Measurements from ENCODE around the gene DYNC1H1. TPM values are rescaled to one million over a fixed set of nuclear protein-coding genes. Genes with fewer than 3 reads are reported as not detected.

The DYNC1H1 gene
- total and polyA plus RNA-seq, 3 donors from 2014 or later: 313 to 691 (median 538) TPM

DNA sequence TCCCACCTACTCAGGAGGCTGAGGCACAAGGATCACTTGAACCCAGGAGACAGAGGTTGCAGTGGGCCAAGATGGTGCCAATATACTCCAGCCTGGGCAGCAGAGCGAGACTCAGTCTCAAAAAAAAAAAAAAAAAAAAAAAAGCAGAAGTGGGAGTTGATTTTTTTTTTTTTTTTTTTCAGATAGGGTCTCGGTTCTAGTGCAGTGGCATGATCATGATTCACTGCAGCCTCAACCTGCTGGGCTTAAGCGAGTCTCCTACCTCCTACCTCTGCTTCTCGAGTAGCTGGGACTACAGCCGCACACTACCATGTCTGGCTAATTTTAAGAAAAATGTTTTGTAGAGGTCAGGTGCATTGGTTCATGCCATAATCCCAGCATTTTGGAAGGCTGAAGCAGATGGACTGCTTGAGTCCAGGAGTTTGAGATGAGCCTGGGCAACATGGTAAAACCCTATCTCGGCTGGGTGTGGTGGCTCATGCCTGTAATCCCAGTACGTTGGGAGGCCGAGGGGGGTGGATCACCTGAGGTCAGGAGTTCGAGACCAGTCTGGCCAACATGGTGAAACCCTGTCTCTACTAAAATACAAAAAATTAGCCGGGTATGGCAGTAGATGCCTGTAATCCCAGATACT lies 138.8 kb downstream of the DYNC1H1 start:
- Histone ChIP-seq H3K27me3 (no peaks in the 10 kb centered on the region), H3K4me1 (no peaks in the 10 kb centered on the region), H3K4me3 (no peak overlapping the region), H3K9me3 (no peaks in the 10 kb centered on the region), H3K27ac (no peak overlapping the region), H3K36me3 (ENCODE audit: low read depth, missing control alignments) (no peaks in the 10 kb centered on the region)
- no peak for TF ChIP-seq POLR2A (IDR thresholded peaks at IDR 0.05)
- 88 to 93% methylated on average over 10 of the region's 10 CpGs for WGBS, 2 donors
- intact Hi-C loops (cut with DNase I; ENCODE audit: low total_unique reads): no loop called here
- DNase-seq: no peak

DNA sequence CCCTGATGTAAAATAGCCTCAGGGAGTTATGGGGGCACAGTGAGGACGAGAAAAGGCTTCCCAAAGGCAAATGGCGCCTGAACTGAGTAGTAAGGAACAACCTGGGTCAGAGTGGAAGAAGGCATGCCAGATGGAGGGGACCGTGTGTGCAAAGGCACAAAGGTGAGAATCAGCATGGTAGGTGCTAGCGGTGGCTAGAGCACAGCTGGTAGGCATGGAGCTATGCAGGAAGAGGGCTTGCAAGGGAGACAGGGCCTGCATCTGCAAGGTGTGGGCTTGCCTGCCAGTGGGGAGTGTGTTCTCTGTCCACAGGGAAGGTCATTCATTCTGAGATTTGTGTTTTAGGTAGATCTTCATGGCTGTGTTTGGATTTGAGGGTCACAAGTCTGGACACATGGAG lies 141.0 kb downstream of the DYNC1H1 start:
- intact Hi-C loops (cut with DNase I; ENCODE audit: low total_unique reads): no loop called here

More for the DNA sequence above, 141.0 kb downstream of the DYNC1H1 start:
- DNase-seq: no peak
- H3K4me1 ChIP-seq: no peaks in the 10 kb centered on the region
- H3K36me3 ChIP-seq (ENCODE audit: low read depth, missing control alignments): no peaks in the 10 kb centered on the region
- no peak overlapping the region for H3K27ac ChIP-seq
- 85 to 87% methylated on average over 4 of the region's 4 CpGs for WGBS, 2 donors
- no peak for TF ChIP-seq POLR2A (IDR thresholded peaks at IDR 0.05)
- TF ChIP-seq, protein P1, sequence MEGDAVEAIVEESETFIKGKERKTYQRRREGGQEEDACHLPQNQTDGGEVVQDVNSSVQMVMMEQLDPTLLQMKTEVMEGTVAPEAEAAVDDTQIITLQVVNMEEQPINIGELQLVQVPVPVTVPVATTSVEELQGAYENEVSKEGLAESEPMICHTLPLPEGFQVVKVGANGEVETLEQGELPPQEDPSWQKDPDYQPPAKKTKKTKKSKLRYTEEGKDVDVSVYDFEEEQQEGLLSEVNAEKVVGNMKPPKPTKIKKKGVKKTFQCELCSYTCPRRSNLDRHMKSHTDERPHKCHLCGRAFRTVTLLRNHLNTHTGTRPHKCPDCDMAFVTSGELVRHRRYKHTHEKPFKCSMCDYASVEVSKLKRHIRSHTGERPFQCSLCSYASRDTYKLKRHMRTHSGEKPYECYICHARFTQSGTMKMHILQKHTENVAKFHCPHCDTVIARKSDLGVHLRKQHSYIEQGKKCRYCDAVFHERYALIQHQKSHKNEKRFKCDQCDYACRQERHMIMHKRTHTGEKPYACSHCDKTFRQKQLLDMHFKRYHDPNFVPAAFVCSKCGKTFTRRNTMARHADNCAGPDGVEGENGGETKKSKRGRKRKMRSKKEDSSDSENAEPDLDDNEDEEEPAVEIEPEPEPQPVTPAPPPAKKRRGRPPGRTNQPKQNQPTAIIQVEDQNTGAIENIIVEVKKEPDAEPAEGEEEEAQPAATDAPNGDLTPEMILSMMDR (IDR thresholded peaks at IDR 0.05): no peak
- H3K27me3 ChIP-seq: no peaks in the 10 kb centered on the region
- H3K9me3 ChIP-seq: no peaks in the 10 kb centered on the region
- H3K4me3 ChIP-seq: no peak overlapping the region

Small RNAs within 50 kb of the gene (small RNA-seq; reads per million reads assigned to genes)
- gene AL118558.2 (0 reads per million in 2 donors), gene RN7SL472P (0 reads per million in 2 donors)

Other genes with a start within 250 kb of the DYNC1H1 start
- gene PPP2R5C, start 202.9 kb upstream of the DYNC1H1 start, total RNA-seq: 100 to 1,000 TPM; 106 to 126 TPM
- gene PPP2R5C, start 202.9 kb upstream of the DYNC1H1 start, polyA plus RNA-seq (ENCODE audit: insufficient read depth, low read depth, low replicate concordance): 166 TPM
- gene HSP90AA1, start 122.5 kb downstream of the DYNC1H1 start, total RNA-seq: 100 to 1,000 TPM; 519 to 638 TPM
- 385 TPM for gene HSP90AA1, start 122.5 kb downstream of the DYNC1H1 start, polyA plus RNA-seq (ENCODE audit: insufficient read depth, low read depth, low replicate concordance)
- 10 to 100 TPM; 46.5 to 56.4 TPM for gene WDR20, start 175.3 kb downstream of the DYNC1H1 start, total RNA-seq
- gene WDR20, start 175.3 kb downstream of the DYNC1H1 start, polyA plus RNA-seq (ENCODE audit: insufficient read depth, low read depth, low replicate concordance): 69.2 TPM